Activated CD8-positive, alpha-beta memory T cell treated with anti-CD3 and anti-CD28 coated beads for 48 hours (primary cell): ENCODE data around the gene GPC1.

Source experiments
- DNase-seq, 3 experiments: peaks; one replicate each; pipeline ENCODE4 v3.0.0-alpha.2; 2020; ENCODE audit warnings: low read depth in 2 of 3, low spot score in 2 of 3

Gene GPC1

DNA sequence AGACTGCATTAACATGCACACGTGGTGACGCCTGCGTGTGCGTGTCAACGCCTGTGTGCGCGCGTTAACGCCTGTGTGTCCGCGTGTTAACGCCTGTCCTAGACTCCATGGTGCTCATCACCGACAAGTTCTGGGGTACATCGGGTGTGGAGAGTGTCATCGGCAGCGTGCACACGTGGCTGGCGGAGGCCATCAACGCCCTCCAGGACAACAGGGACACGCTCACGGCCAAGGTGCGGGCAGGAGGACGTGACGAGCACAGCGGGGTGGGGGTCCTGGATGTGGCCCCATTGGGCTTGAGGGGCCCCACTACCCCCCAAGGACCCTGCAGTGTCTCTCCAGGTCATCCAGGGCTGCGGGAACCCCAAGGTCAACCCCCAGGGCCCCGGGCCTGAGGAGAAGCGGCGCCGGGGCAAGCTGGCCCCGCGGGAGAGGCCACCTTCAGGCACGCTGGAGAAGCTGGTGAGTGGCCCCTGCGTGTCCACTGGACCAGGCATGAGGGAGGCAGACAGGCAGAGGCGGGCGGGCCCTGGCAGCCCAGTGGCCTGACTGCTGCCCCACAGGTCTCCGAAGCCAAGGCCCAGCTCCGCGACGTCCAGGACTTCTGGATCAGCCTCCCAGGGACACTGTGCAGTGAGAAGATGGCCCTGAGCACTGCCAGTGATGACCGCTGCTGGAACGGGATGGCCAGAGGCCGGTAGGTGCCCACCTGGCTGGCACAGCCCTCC, 29.2 kb downstream of the GPC1 start:
- DNase-seq = no peak

- no peak for DNase-seq
These were observed 29.9 kb downstream of the GPC1 start for GRCh38 chr2:240465268-240465764.

DNA sequence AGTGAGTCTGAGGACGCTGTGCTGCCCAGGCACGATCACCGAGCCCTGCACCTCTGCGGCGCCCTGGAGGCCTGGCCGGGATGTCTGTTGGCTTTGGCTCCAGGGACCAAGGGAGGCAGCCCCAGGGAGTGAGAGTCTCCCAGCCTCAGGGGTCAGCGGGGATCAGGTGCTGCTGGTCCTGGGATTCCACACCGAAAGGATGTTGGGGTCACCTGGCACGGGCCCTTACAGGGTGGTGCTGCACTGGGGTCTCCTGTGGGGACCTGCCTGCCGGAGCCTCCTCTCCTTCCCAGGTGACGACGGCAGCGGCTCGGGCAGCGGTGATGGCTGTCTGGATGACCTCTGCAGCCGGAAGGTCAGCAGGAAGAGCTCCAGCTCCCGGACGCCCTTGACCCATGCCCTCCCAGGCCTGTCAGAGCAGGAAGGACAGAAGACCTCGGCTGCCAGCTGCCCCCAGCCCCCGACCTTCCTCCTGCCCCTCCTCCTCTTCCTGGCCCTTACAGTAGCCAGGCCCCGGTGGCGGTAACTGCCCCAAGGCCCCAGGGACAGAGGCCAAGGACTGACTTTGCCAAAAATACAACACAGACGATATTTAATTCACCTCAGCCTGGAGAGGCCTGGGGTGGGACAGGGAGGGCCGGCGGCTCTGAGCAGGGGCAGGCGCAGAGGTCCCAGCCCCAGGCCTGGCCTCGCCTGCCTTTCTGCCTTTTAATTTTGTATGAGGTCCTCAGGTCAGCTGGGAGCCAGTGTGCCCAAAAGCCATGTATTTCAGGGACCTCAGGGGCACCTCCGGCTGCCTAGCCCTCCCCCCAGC, 30.5 kb downstream of the GPC1 start:
- DNase-seq = no peak

DNA sequence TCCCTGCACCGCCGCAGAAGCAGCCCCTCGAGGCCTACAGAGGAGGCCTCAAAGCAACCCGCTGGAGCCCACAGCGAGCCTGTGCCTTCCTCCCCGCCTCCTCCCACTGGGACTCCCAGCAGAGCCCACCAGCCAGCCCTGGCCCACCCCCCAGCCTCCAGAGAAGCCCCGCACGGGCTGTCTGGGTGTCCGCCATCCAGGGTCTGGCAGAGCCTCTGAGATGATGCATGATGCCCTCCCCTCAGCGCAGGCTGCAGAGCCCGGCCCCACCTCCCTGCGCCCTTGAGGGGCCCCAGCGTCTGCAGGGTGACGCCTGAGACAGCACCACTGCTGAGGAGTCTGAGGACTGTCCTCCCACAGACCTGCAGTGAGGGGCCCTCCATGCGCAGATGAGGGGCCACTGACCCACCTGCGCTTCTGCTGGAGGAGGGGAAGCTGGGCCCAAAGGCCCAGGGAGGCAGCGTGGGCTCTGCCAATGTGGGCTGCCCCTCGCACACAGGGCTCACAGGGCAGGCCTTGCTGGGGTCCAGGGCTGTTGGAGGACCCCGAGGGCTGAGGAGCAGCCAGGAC, 31.2 kb downstream of the GPC1 start:
- DNase-seq = no peak

DNA sequence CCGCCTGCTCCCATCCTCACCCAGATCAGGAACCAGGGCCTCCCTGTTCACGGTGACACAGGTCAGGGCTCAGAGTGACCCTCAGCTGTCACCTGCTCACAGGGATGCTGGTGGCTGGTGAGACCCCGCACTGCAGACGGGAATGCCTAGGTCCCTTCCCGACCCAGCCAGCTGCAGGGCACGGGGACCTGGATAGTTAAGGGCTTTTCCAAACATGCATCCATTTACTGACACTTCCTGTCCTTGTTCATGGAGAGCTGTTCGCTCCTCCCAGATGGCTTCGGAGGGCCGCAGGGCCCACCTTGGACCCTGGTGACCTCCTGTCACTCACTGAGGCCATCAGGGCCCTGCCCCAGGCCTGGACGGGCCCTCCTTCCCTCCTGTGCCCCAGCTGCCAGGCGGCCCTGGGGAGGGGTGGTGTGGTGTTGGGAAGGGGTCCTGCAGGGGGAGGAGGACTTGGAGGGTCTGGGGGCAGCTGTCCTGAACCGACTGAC, 31.7 kb downstream of the GPC1 start:
- no peak for DNase-seq

- DNase-seq = no peak
These were observed 32.3 kb downstream of the GPC1 start for GRCh38 chr2:240467659-240468302.

DNA sequence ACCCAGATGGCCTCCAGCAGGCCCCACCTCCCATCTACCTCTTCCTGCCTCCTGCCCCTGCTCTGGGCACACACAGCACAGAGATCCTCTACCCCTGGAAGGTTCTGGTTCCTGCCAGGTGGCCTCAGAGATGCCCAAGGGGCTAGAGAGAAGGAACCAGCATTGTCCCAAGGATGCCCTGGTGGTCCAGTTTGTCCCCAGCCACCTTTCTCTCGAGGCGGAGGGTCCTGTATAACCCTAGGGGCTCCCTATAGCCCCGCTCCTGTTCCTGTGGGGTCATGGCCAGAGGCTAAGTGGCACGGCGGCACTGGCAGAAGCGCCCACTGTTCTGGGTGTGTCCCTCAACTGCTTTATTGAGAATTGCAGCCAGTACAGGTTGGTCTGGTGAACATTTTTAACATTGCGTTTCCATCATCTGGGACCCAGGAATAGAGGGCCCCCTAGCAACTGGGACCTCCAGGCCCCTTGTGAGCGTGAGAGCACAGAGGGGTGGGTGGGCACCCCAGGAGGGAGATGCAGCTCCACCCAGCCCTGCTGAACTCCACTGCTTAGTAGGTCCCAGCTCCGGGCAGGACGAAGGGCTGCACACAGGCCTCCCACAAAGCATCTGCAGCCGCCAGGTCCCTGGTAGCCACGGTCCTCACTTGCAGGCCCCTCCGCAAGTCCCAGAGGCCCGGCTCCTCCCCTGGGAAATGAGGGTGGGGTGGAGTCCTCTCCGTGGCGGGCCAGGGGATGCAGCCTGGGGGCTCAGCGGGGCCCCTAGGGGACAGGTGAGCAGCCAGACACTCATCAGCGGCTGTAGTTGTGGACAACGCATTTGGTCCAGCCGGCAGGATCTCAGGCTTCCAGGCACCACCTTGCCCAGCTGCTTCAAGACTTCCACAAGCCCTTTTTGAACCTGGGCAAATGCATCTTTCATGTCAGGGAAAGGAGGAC, 33.1 kb downstream of the GPC1 start:
- DNase-seq = no peak

DNA sequence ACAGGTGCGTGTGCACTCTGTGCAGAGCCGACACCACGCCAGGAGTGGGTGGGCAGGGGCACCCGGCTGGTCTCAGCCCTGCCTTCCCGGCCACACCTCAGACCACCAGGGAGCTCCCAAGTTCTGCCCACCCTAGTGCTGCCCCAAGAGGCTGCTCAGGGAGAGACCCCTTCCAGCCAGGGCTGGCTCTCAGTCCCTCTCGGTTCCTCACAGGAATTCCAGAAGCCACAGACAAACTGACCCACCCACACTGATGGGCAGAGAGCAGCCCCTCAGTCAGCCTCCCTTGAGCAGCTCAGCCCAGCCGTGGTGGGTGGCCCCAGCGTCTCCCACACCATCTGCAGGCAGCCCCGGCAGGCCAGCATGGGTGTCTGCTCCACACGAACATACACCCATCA, 33.8 kb downstream of the GPC1 start:
- DNase-seq = no peak

DNA sequence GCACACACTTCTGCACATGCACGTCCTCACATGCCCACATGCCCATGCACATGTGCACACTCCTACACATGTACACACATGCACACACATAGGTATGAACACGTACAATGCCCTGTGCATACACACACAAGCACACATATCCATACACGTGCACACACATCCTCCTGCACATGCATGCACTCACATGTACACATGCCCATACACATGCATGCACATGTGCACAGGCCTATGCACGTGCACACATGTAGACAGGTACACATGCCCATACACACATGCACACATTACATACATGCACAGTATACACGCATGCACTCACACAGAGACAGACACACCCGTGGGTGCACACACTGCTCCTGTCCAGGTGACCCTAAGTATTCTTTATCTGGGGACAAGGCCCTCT, 34.3 kb downstream of the GPC1 start:
- no peak for DNase-seq

DNA sequence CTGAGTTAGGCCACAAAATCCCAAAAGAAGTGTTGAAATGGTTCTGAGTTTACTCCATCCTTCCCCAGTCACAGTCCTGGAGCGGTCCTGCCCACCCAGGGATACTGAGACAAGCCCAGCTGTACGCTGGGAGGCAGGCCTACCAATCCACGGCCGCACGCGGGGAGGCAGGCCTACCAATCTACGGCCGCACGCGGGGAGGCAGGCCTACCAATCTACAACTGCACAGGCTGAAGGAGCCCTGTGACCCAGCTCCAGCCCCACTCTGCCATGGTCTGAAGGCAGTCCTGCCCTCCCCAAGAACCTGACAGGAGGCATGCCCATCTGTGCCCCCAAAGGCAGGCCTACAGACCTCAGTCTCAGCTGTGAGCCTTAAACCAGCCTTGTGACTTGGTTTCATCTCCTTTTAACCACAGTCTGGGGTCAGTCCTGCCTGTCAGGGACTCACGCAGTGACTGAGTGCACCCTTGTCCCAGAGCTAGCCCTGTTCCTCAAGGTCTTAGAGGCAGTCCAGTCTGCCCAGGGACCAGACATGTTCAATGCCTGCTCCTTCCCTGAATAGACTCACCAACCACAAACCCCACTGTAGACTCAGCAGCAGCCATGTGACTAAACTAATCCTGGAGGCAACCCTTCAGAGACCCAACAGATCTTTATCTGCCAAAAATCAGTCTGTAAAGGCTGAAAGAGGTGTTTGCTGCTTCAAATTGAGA, 36.8 kb downstream of the GPC1 start:
- DNase-seq = no peak

DNA sequence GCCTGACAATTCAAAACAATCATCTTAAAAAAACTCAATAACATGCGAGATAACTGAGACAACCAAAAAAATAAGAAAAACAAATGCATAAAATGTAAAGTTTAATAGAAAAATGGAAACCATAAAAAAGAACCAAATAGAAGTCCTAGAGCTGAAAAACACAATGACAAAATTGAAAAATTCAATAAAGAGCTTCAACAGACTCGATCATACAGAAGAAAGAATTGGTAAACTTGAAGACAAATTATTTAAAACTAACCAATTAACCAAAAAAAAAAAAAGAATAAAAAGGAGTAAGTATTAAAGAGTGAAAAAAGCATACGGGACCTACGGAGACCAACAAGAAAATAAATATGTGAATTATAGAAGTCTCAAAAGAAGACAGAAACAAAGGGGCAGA, 37.7 kb downstream of the GPC1 start:
- DNase-seq = no peak

- DNase-seq = no peak
These were observed 42.5 kb downstream of the GPC1 start for GRCh38 chr2:240477916-240478315.

GRCh38 chr2:240478346-240479110, 43.1 kb downstream of the GPC1 start:
- no peak for DNase-seq

- DNase-seq = no peak
These were observed 43.6 kb downstream of the GPC1 start for GRCh38 chr2:240479111-240479501.

DNA sequence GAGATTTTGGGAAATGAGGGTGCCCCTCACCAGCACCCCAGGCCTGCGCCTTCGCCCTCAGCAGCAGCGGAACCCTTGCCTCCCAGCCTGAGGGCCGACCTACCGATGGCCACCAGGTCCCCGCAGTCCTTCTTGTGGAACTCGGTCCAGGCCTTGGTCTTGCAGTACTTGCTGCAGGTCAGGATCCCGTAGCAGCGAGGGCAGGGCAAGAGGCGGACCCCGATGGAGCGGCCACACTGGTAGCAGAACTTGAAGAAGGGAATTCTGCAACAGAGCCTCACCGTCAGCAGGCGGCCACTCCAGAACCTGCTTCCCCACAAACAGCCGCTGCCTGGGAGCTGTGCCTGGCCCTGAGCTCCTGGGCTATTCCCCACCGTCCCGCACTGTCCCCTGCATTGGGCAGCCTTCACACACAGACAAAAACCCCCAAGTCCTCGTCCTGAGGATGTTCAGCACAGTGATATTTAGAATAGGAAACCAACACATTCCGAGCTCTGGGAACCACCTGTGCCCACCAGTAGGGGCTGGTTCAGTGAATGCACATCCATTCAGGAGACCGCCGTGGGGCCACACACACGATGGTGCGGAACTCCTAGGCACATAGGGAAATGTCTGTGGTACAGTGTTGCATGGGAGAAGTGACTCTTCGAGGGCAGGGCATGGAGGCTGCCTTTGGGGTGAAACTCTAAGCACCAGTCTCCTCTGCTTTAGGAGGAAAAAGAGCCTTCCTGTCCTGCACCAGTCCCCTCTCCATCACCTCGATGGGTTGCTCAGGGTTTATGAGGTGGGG, 45.6 kb downstream of the GPC1 start:
- DNase-seq = no peak

GRCh38 chr2:240481720-240482119, 46.3 kb downstream of the GPC1 start:
- no peak for DNase-seq

- no peak for DNase-seq
These were observed 46.7 kb downstream of the GPC1 start for GRCh38 chr2:240482141-240482540.

GRCh38 chr2:240491483-240491882, 56.0 kb downstream of the GPC1 start:
- no peak for DNase-seq
